ENCODE measurements around the gene SF3A2. TPM values are rescaled to one million over a fixed set of nuclear protein-coding genes. Genes with fewer than 3 reads are reported as not detected.

Gene SF3A2
- total RNA-seq, 4 donors from 2014 or later = 13.2 to 31.1 (median 24.5) TPM

DNA sequence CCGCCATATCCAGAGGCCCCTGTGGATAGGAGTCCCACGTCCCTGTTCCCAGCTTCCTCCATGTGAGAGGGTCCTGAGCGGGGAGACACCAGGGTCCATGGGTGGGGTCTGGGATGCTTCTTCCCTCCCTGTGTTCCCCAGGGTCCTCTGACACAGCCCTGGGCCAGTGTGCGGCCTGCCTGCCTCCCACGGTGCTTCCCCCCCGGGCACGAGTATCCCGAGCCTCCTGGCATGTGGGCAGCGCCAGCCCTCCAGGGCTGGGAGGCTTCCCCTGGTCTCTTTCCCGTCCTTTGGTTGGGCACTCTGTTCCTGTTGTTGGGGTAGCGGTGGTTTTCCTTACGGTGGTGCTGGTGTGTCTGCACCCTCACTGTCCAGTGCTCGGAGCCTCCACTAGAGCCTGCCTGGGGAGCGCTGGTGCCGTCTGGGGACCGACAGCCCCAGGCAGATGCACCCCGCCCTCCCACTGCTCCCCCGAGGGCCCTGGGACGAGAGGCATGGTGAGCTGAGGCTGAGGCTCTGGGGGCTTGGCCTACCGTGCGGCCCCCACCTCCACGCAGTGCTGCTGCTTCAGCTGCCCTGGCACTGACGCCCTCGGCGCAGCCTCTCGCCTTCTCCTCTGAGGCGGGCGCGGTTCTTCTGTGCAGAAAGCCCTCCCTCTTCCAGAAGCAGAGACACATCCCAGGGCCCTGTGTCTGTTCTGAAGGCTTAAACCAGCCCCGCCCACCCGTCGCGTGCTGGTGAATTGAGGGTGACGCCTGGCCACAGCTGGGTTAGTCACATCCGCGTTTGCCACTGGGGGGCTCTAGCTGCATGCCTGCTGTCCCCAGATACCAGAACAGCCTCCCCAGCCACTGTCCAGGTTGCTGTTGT is 28.4 kb upstream of the SF3A2 start:
- no peak for DNase-seq (ENCODE audit: low spot score)
- ATAC-seq (ENCODE audit: low FRiP score) = no peak
- no peak for TF ChIP-seq CTCF (IDR thresholded peaks at IDR 0.05)

DNA sequence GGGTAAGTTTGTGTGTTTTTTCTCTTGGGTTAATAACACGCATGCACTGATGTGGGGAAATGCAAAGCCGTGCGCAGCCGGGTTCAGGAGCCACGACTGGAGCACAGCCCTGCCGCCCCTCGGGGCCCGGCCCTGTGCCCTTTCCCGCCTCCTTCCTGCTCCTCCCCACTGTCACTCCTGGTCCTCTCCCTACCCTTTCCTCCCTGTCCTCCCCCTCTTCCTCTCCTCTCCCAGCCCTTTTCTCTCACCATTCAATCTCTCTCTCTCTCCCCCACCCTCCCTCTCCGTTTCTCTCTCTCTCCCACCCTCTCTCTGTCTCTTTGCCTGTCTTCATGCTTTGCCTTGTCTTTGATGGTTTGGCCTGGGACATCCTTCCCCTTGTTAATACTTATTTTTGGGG is 27.6 kb upstream of the SF3A2 start:
- no peak for DNase-seq (ENCODE audit: low spot score)
- no peak for ATAC-seq (ENCODE audit: low FRiP score)
- TF ChIP-seq CTCF (IDR thresholded peaks at IDR 0.05) = no peak

DNA sequence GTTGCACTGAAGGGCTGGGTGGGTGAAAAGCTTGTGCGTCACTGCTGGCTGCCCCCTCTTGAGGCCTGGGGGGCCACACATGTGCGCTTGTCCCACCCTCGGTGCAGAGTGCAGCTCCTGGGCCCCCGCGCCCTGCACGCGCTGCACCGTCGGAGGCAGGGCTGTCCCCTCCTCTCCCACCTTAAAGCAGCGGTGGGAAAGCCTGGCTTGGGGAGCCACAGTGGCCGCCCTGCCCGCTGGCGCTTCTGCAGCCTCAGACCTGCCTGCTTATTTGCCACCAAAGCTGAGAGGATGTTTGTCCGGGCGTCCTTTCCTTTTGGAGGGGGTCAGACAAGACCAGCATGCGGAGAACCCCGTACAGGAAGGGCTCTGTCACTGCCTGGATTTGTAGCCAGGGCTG is 27.2 kb upstream of the SF3A2 start:
- ATAC-seq (ENCODE audit: low FRiP score) (no peak), DNase-seq (ENCODE audit: low spot score) (no peak)
- TF ChIP-seq CTCF (IDR thresholded peaks at IDR 0.05) = no peak

DNA sequence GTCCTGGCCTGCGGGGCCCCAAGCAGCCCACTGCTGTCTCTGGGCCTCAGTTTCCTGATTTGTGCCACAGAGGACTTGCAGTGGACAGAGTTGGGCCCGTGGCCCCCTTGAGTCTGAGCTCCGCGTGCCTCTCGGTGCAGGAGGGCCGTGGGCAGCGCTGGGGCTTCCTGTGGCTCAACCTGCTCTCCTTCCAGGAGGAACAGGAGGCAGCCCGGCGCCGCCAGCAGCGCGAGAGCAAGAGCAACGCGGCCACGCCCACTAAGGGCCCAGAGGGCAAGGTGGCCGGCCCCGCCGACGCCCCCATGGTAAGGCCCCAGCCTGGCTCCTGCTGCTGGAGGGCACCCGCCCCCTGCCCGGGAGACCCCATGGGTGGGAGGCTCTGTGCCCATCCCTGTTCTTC is 26.4 kb upstream of the SF3A2 start:
- ATAC-seq (ENCODE audit: low FRiP score) = no peak
- DNase-seq (ENCODE audit: low spot score) = no peak

GRCh38 chr19:2210987-2211740 is 25.5 kb upstream of the SF3A2 start:
- ATAC-seq (ENCODE audit: low FRiP score) (no peak), DNase-seq (ENCODE audit: low spot score) (no peak)
- no peak for TF ChIP-seq CTCF (IDR thresholded peaks at IDR 0.05)

More for the DNA sequence above, 26.4 kb upstream of the SF3A2 start:
- TF ChIP-seq CTCF (IDR thresholded peaks at IDR 0.05) = no peak

GRCh38 chr19:2212861-2213711 is 23.5 kb upstream of the SF3A2 start:
- TF ChIP-seq CTCF (IDR thresholded peaks at IDR 0.05) = no peak
- ATAC-seq (ENCODE audit: low FRiP score) = no peak
- DNase-seq (ENCODE audit: low spot score) = no peak
